SH-SY5Y (cell line): Measurements from ENCODE around the gene HDAC9.

Experiments used
- GATA2 ChIP-seq: IDR thresholded peaks from 2 replicates; pipeline ENCODE4 v1.6.1; 2011; ENCODE audit warnings: mild to moderate bottlenecking, low read depth, low read length
- GATA3 ChIP-seq: IDR thresholded peaks from 2 replicates; pipeline ENCODE4 v1.6.1; 2011; ENCODE audit warnings: low read depth, mild to moderate bottlenecking, low read length, moderate library complexity

GRCh38 chr7:18886832-18887231 is 391.3 kb downstream of the HDAC9 start:
- TF ChIP-seq GATA2 (no peak), GATA3 (no peak)
